Stimulated activated CD4-positive, alpha-beta T cell treated with anti-CD3 and anti-CD28 coated beads, Interleukin-15, amount 100 ng/mL, for 48 hours (primary cell): ENCODE measurements around the gene LIMK1.
"Not testable (repeated sequence)": the region's sequence is repeated elsewhere in the genome, so short reads cannot be mapped to it uniquely, and the experiment has no call there.

Experiments
- DNase-seq, 2 donors: peaks; one replicate each; pipeline ENCODE4 v3.0.0-alpha.2; 2020; ENCODE audit warnings: low read depth in 2 of 2

Gene LIMK1

DNA sequence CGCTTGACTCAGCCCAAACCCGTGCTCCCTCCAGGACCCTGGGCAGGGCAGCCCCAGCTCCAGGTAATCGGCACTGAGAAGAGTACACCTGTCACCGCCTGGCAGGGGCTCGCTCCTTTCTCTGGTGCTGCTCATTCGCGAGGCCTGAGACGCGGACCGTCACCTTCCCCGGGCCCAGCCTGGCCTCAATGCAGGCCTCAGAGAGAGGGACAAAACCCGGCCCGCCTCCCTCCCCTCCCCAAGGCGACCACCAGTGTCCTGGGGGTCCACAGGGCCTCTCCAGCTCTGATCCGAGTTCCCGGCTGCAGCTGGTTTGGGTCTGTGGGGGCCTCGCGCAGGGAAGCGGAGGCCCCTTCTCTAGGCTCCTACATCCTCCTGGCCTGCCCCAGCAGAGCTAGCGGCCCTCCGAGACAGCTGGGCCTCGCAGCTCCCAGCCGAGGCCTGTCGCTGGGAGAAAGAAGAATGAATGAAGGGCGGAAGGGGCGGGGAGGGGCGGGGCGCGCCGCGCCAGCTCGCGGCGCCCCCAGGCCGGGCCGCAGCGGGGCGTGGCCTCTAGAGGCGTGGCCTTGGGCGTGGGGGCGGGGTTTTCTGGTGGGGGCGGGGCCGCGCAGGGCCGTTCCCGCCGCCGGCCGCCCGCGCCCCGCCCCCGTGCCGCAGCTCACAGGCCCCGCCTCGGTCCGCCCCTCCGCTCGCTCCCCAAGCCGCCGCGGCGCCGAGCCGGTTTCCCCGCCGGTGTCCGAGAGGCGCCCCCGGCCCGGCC is at the start of gene LIMK1:
Gene LIMK1, plus strand, starts transcription at position 688 of the 760 bp plus-strand sequence. CDS start 187 bp downstream, outside the sequence.
- peak; percentile 54 to 74 for DNase-seq

DNA sequence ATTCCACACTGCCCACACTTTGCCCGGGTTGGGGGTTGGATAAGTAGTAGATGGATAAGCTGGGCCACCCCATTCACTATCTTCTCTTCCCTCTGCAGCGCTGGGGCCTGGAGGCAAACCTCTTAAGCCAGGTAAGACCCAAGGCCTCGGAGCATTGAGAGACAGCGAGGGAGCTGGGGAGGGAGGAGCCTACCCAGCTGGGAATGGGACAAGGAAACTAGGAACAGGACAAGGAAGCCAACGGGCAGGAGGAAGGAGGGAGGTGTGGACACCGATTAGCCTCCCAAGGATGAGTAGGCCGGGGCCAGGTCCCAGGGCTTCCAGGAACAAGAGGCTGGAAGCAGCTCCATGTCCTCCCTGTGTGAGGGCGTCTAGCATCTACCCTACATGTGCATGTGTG is 46.0 kb upstream of the LIMK1 start:
- DNase-seq, result no peak

DNA sequence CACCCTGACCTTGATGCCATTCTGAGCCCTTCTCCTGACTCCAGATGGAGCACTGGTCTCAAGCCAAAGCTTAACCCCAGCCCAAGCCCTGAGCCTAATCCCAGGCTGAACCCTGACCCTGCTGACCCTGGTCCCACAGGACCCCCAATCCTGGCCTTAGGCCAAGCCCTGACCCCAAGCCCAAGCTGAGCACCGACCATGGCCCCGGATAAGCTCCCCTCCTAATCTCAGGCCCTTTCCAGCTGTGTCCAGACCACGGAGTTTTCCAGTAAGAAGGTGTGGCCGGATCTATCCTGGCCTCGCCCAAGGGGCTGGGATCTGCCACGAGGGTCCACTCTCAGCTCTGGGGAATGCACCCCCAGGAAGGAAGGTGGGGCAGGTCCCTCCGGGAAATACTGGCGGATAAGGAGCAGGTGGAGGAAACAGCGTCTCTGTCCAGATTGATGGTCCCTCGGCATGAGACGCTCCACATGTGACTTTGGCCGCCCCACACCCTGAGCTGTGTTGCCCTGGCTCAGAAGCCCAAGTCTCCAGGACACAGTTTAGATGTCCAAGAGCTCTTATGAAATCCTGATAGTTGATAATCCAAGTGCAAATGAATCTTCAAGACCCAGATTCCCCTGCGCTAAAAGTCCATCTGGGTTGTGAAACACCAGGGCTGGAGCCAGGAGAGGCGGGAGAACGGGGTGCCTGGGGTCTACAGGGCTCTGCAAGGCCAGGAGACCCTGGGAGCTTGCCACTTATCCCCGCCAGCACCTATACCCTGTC is 45.2 kb upstream of the LIMK1 start:
- DNase-seq, result no peak

DNA sequence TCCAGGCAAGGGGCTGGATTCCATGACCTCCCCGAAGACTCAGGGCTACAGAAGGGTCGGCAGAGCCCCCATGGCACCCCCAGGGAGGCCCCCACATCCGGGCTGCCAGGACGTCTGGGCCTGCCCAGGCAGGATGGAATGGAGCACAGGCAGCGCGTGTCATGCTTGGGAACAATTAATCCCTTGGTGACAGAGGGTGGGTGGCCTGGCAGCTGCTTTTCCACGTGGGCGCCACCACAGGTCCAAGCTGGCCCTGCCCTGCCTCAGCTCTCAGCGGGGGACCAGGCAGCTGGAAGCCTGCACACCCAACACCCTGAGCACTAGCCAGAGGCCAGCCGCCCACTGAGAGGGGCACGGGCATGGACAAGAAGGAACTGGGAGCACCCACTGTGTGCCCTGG is 44.3 kb upstream of the LIMK1 start:
- no peak for DNase-seq

DNA sequence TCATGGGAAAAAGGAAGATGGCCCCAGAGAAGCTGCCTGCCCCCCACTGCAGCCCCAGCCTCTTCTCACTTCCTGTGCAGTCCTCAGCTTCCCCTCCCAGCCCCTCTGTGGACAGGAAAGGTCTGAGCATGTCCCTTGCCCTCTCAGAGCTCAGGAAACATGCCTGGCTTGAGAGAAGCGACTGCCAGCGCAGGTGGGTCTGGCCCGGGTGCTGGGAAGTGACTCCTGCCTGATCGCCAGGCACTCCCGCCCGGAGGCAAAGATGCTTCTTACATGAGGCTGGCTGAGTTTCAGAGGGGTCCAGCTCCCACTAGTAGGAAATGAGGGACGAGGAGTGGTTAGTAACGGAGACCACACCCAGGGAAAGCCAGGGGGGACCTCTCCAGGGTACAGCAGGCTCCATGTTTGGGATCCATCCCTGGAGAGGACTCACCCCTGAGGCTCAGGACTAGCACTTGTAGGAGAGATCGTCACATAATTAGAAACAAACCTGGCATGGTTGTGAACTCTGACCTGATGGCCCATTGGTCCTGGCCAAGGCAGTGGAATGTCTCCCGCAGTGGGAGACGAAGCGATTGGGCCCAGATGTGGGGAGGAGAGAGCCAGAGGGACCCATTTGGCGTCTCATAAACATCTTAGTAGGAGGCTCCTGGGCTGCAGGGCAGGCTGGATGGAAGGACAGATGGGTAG is 43.4 kb upstream of the LIMK1 start:
- no peak for DNase-seq

DNA sequence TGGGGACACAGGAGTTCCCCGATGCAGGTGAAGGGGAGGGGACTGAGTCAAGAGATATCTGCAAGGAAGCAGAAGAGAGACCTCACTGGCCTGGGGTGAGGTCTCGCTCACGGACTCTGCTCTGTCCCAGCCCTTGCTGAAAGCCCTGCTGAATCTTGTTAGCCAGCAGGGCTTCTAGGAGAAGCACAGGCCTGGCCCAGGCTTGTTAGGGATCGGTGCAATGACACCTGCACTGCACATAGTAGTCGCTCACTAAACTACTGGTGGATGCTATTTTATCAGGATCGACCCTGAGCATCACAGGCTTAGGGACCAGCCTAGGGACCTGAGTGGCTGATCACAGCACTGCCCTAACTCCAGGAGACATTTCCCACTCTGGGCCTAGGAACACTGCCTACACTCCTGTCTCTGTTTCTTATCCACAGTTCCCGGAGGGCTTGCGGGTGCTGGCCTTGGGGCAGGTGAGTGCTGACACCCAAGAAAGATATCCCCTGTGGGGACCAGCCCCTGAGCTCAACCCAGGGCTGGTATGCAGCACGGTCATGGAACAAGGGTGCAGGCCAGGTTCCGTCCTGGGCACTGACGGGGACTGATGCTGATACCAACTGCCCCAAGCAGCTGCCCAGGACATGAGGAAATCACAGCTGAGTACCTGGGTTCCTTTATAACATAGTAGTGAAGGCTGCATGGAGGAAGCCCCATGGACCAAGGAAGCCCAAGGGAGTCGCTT is 42.6 kb upstream of the LIMK1 start:
- DNase-seq, result no peak

DNA sequence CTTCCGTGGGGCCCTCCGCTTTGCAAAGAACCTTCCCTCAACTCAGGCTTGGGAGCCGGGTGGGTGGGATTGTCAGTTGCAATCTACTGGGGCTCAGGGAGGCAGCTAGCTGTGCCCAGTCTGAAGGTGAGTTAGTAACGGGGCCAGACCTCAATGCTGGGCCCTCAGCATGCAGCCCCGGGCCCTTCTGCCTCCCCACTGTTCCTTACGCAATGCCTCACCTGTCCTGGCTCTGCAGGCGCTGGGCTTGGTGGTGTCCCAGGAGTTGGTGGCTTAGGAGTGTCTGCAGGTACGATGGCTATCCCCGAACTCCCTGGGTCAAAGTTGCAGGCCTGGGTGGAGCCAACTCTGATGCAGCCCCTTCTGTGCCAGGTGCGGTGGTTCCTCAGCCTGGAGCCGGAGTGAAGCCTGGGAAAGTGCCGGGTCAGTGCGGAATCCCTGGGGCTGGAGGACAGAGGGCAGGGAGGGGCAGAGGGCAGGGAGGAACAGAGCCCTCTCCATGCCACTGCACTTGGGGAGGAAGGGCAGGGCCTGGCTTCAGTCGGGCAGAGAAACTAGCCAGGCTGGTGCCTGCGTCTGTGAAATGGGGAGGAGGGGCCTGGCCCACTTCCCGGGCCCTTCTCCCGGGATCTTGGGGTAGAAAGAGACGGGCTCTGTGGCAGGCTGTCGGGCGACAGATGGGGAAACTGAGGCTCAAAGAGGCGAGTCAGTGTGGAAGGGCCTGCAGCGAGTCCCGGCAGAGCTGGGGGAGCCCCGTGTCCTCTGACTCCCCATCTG is 40.7 kb upstream of the LIMK1 start:
- no peak for DNase-seq

DNA sequence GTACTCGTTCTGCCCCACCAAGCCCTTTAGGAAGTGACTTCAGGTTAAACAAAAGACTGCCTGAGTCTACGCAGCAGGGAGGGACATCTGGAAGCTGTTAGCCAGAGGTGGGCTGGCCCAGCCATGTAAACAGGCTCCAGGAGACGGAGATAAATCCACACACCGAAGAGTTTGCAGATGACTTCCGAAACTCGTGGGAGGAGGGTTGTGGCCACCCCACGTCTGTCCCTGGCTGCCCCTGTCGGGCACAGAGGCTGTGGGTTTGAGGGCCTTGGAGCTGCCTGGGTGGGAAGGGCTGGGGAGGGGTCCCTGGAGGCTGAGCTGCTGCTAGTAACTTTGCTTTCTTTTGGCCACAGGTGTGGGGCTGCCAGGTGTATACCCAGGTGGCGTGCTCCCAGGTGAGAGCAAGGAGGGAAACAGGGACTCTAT is 40.1 kb upstream of the LIMK1 start:
- no peak for DNase-seq

DNA sequence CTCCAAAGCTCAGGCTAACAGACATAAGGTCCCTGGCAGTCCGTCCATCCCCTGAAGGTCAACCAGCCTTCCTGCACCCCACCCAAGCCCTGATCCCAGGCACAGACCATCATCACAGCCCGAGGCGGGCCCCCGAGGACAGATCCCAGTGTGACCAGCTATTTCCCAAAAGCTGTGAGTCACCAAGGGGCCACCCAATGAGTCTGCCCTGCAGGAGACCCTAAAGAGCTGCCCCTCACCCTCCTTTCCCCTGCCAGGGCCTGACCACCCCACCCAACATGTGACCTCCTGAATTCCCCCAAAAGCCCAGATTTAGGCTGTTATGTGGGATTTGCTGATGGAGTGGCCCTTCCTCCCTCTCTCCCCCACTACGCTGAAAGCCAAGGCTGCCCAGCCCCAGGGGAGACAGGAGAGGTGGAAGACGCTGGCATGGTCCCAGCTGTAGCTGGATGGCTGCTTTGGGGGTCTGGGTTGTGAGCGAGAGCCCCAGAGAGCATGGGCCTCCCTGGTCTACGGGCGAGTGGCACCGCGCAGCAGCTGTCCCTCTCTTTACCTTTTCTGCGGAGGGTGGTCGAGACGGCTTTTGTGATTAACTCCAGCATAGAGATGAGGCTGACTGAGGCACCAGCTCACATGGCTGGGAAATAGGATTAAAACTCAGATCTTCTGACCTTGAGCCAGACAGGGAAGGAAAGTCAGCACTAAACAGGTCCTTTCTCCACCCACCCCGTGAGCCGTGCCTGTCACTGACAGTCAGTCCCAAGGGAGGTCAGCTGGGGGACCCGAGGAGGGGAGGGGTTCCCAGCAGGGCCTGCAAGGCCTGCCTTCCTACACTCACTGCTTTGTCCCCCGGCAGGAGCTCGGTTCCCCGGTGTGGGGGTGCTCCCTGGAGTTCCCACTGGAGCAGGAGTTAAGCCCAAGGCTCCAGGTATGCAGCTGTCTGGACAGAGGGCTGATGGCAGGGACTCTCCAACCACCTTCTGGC is 38.9 kb upstream of the LIMK1 start:
- no peak for DNase-seq

DNA sequence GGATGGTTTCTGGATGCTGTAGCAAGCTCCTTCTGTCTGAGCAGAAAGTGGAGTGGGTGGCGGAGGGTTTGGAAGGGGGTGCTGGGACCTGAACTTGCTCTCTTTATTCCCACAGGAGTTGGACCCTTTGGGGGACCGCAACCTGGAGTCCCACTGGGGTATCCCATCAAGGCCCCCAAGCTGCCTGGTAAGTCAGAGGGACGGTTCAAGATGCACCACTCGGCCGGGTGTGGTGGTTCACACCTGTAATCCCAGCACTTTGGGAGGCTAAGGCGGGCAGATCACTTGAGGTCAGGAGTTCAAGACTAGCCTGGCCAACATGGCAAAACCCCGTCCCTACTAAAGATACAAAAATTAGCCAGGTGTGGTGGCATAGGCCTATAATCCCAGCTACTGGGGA is 37.0 kb upstream of the LIMK1 start:
- not testable (repeated sequence) for DNase-seq

DNA sequence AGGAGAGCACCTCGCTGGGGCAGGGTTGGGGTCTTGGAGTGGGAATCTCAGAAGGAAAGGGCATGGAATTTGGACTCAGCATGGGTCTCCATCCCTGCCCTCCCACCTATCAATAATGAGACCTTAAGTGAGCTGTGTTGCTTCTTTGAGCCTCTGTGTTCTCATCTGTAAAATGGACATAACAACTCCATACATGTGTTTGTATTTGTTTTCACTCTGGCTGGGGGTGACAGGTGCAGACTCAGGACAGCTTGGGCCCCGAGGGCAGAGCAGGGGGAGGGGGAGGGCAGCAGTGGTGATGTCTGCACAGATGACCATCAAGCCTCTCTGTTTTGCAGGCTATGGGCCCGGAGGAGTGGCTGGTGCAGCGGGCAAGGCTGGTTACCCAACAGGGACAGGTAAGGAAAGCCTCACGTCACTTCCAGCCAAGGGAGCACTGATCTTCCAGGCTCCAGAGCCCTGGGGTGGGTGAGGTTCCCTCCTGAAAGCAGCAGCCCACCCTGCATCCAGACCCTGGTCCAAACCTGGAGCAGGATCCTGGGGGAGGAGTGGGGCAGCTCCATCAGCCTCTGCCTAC is 35.7 kb upstream of the LIMK1 start:
- no peak for DNase-seq

DNA sequence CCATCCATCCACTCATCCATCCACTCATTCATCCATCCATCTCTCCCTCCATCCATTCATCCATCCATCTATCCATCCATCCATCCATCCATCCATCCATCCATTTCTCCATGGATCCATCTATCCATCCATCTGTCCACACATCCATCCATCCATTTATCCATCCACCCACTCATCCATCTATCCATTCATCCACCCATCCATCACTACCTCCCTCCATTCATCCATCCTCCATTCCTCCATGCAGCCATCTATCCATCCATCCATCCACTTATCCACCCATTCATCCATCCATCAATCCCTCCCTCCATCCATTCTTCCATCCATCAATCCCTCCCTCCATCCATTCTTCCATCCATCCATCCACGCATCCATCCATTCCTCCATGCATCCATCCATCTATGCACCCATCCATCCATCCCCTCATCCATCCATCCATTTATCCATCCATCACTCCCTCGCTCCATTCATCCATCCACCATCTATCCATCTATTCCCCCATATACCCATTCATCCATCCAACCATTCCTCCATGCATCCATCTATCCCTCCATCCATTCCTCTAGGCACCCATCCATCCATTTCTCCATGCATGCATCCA is 34.5 kb upstream of the LIMK1 start:
- DNase-seq, result no peak

DNA sequence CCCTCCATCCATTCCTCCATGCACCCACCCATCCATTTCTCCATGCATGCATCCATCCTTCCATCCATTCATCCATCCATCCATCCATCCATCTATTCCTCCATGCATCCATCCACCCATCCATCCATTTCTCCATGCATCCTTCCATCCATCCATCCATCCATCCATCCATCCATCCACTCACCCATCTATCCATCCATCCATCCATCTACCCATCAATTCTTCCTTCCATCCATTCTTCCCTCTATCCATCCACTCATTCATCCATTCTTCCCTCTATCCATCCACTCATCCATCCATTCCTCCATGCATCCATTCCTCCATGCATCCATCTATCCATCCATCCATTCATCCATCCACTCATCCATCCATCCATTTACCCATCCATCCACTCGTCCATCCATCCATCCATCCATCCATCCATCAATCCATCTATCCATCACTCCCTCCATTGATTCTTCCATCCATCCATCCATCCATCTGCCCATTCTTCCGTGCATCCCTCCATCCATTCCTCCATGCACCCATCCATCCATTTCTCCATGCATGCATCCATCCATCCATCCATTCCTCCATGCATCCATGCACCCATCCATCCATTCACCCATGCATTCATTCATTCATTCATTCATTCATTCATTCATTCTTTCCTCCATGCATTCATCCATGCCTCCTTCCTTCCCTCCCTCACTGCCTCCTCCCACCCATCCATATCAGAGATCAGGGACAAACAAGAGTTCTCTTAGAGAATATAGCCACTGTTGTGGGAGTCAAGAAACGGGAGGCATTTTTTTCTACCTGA is 33.4 kb upstream of the LIMK1 start:
- DNase-seq, result no peak

DNA sequence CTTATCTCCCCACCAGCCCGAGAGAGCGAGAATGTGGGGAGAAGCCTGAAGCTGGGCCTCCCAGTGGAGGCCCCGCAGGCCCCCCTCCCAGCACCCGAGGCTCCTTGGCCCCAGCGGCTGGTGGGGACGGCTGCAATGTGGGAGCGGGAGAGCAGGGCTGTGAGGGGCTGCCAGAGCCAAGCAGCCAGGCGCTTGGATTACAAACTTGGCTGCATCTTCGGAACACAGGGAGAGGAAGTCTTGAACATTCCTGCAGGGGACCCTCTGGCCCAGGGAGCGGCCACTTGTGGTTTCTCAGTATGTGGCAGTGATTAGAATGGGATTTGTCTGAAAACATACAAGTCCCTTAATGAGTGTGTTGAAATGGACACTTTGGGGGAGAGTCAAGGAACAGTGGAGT is 32.4 kb upstream of the LIMK1 start:
- no peak for DNase-seq

DNA sequence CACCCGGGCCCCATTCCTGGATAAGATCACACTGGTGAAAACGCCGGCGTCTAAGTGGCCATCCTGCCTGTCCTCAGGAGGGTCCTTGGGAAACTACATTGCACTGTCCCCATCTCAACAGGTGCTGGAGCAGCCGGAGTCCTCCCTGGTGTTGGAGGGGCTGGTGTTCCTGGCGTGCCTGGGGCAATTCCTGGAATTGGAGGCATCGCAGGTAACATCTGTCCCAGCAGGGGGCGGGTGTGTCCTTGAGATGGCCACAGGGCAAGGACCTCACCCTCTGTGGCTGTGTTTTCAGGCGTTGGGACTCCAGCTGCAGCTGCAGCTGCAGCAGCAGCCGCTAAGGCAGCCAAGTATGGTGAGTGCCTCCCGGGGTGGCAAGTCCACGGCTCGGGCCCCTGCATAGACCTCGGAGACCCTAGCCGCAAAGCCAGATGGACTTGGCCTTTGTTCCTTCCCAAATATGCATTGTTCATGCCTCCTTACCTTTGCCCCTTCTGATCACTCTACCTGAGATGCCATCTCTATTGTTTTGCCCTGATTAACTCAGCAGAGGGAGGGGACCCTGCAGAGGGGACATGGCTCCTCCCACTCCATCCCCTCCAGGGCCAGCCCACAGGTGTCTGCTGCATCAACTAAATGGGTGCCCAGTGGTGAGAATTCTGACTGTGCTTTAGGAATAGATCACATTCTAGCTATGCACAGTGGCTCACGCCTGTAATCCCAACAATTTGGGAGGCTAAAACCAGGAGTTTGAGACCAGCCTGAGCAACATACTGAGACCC is 31.8 kb upstream of the LIMK1 start:
- DNase-seq, result no peak

DNA sequence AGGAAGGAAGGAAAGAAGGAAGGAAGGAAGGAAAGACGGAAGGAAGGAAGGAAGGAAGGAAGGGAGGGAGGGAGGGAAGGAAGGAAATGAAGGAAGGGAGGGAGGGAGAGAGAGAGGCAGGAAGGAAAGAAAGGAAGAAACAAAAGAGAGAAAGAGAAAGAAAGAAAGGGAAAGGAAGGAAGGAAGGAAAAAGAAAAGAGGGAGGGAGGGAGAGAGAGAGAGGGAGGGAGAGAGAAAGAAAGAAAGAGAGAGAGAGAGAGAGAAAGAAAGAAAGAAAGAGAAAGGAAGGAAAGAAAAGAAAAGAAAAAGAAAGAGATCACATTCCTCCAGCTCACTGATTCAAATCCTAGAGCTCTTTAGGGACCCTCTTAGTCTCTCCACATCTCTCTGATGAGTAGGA is 31.0 kb upstream of the LIMK1 start:
- DNase-seq, result no peak

DNA sequence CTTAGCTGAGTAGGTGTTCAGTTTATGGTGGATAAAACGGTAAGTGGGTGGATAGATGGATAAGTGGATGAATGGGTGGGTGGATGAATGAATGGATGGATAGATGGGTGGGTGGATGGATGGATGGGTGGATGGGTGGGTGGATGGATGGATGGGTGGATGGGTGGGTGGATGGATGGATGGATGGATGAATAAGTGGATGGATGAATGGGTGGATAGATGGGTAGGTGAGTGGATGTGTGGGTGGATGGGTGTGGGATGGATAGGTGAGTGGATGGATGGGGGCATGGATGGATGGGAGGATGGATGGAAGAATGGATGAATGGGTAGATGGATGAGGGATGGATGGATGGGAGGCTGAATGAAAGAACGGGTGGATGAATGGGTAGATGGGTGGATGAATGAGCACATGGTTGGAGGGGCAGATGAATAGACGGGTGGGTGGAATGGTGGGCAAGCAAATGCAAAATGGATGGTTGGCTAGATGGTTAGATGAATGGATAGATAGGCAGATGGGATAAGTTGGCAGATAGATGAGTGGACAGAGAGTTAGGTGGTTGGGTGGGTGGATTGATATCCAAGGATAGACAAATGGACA is 29.9 kb upstream of the LIMK1 start:
- DNase-seq, result no peak
